Left forelimb (tissue), 1 donor: ENCODE data around the gene CAPG.
"Not testable (repeated sequence)": the region's sequence is repeated elsewhere in the genome, so short reads cannot be mapped to it uniquely, and the experiment has no call there.

Source experiments
- DNase-seq: peaks from one replicate; pipeline ENCODE4 v3.0.0-alpha.2; 2018; ENCODE audit warnings: low spot score

CAPG gene, protein sequence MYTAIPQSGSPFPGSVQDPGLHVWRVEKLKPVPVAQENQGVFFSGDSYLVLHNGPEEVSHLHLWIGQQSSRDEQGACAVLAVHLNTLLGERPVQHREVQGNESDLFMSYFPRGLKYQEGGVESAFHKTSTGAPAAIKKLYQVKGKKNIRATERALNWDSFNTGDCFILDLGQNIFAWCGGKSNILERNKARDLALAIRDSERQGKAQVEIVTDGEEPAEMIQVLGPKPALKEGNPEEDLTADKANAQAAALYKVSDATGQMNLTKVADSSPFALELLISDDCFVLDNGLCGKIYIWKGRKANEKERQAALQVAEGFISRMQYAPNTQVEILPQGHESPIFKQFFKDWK

DNA sequence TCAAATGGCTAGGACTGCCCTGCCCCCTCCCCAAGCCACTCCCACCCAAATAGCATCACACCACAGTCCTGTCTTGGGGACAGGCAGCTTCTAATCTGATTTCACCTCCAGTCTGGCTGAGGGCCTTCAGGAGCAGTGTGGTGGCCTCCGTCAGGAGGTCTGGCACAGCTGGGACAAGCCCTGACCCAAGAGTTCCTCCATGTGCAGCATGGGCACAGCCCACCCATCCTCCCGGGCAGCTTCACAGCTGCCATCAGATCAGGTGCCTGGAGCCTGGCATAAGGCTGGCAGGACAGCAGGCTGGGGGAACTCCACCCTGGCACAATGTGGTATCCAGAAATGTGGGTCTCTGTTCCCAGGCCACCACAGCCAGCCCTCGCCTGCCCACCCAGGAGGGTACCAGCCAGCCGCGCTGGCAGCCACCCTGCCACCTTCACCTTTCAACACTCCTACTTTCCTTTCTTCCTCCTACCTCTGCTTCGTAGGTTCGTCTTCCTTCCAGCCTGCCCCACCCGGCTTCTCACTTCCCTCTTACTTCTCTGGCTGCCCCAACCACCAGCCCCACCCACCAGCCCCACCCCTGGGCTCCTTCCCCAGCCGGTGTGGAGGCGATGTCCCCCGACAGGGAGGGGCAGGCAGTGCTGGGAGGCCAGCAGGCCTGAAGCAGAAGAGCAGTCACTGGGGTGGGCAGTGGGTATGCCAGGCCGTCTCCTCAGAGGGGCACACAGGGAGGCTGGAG lies at the start of gene CAPG:
Gene CAPG (minus strand): TSS at position 522 of the 739 bp plus-strand sequence. CDS start 8,221 bp downstream, outside the sequence.
- no peak for DNase-seq

DNA sequence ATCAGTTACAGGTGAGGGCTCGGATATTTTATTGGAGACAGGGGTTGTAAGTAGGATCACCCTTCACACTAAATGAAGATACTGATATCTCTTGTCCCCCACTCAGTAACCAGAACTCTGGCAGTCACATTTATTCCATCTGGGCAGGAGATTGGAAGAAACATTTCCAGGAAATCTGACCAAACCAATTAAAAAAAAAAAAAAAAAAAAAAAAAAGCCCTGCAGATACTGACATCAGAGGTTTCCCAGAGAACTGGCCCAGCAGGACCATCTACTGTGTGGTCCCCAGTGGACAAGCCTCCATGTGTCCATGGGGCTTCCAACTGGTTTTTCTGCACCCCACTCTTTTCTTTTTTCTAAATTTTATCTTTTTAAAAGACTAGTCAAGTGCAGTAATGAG lies 49.6 kb upstream of the CAPG start:
- DNase-seq, result no peak

DNA sequence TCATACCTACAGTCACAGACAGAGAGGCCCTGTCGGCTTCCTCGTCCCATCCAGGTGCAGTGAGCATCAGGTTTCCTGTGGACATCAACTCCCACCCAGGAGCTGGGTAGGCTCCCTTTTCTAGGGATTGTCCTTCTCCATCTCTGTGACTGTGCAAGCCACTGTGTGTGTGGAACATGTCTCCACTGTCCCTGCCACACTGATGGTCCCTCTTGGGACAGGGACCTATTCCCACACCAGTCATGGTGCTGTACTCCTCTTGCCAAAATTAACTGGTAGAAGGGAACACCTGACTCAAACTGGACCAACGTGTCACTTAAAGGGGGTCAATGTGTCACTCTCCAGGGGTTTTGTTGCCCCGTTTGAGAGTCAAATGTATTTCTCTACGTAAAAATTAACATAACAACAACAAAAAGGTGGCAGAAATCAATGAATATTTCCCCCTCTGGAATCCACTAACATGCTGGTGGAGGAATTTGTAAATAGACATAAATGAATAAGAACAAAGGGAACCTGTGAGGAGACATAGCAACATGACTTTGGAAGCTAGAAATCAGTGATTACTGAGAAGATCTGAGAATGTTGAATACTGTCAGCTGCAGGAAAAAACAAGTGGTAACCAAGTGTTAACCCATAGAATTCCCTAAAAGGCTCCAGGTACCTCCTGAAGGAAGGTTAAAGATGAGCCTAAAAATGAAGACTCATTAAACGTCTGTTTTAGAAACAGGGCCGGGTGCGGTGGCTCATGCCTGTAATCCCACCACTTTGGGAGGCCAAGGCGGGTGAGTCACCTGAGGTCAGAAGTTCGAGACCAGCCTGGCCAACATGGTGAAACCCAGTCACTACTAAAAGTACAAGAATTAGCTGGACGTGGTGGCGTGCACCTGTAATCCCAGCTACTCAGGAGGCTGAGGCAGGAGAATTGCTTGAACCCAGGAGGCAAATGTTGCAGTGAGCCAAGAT lies 48.7 kb upstream of the CAPG start:
- DNase-seq, result no peak

DNA sequence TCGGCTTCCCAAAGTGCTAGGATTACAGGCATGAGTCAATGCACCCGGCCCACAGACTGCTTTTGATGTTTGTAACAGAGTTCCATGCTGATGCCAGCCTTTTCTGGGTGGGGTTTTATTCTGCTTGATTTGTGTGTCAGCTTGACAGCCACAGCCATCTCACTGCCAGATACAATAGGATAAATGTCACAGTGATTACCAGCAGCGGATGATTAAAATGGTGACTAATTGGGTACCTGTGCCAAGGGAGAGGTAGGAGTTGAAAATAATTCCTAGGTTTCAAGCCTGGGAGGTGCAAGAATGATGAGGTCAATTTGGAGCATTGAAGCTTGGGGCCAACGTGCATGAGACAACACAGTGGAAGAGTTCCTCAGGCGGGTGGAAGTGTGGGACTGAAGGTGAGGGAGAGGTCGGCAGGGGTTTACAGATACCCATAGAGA lies 47.7 kb upstream of the CAPG start:
- no peak for DNase-seq

GRCh38 chr2:85457043-85457442 lies 46.9 kb upstream of the CAPG start:
- DNase-seq, result no peak

- DNase-seq, result no peak
These were observed 45.5 kb upstream of the CAPG start for GRCh38 chr2:85455552-85456090.

DNA sequence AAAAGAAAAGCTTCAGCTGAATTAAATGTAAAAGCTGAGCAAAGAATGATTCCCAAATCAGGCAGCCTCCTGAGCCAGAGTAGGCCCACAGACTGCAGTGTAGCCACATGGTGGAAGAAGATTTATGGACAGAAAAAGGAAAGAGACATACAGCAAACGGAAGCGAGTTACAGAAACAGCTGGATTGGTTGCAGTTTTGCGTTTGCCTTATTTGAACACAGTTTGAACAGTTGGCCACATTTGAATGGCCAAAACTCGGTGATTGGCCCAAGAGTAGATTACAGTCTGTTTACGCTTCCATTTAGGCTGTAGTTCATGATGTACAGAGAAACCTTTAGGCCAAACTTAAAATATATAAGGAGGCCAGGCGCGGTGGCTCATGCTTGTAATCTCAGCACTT lies 43.4 kb upstream of the CAPG start:
- no peak for DNase-seq

DNA sequence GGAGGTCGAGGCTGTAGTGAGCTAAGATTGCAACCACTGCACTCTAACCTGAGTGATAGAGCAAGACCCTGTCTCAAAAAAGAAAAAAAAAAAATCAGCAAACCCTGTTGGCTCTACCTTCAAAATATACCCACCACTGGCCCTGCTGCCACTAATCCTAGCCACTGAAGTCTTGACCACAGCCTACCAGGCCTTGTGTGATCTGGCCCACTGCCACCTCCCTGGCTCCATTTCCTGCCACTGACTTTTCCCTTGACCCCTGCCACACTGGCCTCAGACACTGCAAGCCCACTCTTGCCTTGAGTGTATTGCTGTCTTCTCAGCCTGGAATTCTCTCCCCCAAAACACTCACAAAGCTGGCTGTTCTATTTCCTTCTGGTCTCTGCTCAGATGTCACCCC lies 42.1 kb upstream of the CAPG start:
- no peak for DNase-seq

DNA sequence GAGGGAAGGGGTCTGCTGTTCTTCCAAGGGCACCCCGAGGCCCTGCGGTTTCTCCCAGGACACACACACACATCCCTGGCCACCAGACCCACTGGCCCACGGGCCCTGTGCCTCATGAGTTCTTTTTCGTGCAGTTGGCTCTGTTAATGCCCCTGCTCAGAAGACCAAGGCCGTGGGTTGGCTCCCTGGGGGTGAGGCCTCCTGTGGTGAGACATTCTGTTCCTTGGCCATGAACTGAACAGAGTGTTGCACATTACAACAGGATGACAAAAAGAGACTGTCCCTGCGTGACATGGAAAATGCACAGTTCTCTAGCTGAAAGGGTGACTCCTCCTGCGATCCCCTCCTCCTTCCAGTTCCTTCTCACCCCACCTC lies 39.0 kb upstream of the CAPG start:
- DNase-seq, result no peak

DNA sequence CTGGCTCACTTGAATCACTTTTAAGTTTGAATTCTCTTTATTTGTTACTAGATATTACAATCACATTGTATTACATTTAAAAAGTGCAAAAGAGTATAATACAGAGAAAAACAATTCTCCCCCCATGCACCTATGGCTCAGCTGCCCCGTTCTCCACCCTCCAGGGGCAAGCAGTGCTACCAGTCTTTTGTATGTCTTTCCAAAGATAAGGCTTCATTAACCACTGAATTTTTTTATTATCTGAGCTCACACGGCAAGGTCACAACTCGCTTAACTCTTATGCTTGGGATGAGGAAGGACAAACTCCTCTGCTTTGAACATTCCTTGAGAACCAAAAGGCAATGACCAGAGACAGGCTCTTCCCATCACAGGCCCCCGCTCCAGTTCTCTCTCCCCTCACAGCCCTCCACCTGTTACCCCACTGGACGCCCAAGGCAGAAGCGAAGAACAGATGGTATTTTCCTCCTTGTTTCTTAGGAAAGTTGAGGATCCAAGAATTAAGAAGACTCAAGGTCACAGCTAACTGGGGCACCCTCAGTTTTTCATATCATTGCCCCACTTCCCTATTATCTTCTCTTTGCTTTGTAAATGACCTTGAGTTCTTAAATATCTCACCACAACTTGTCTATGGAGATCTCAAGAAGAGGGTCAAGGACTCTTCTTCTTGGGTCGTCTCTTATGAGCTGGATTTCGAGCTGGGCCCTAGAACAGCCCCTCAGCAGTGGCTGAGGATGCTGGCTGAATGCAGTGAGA lies 38.5 kb upstream of the CAPG start:
- DNase-seq, result no peak

GRCh38 chr2:85447222-85447585 lies 37.0 kb upstream of the CAPG start:
- DNase-seq, result no peak

DNA sequence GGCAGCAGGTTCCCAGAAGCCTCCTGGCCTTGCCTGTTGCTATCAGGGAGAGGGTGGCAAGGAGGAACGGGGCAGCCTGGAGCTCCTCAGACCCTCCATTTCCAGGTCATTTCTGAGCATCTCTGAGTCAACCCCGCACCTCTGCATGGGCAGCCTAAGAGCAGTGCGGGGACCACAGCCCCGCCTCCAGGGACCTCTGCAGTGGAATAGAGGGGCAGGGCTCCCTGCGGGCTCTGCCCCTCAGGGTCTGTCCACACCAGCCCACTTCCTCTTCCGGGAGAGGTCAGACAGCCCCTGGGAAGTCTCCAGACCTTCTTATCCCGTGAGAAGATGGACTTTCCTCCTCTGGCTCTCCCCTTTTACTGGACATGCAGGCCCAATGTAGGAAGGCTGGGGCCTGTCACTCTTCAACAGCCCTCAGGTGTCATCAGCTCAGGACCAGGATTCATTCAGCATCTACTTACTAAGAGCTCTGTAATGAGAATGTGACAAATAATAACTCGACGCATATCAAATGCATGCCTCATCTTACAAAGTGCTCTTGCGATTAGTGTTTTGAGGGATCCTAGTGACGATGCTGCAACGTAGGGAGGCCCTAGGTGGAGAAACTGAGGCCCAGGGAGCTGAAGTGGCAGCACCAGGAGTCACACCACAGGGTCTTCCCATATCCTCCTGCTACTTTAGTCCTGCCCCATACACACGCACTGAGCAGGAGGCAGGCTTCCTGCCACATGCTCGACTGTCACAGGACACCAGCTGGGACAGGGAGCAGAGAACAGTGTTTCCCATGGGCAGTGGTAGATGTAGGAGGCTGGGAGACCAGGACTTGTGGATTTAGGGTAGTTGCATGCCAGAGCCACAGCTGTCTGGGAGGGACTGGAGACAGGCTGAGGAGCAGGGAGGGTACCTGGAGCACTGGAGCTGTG lies 36.4 kb upstream of the CAPG start:
- DNase-seq, result no peak

DNA sequence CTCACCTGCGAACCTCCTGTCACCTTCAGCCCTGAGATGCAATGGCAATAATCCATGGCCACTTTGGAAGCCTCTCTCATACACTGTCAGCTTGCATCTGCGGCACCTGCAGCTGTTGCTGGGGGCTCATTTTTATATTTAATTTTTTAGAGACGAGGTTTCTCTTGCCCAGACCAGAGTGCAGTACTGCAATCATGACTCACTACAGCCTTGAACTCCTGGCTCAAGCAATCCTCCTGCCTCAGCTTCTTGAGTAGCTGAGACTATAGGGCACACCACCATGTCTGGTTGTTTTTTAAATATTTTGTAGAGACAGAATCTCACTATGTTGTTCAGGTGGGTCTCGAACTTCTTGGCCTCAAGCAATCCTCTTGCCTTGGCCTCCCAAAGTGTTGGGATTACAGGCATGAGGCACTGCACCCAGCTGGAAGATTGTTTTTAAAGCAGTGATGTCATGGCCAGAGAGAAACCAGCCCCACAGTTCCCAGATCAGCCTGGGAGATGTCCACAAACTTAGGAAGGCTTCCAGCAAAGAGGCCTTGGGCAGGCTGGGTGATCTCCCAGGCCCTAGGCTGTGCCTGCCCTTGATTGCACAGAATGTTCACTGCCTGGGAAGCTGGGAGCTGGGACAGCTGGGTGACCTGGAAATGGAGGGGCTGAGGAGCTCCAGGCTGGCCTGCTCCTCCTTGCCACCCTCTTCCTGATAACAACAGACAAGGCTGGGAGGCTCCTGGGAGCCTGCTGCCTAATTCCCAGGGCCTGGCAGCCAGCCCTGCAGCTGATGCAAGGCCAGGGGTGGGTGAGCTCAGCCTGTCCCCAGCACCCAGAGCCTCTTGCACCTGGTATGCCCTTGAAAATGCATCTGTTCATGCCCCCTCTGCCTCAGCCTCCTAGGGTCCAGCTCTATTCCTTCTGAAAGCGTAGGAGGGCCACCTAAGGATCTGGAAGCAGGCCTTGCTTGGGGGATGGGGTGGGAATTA lies 35.4 kb upstream of the CAPG start:
- DNase-seq, result no peak

- DNase-seq, result no peak
These were observed 34.5 kb upstream of the CAPG start for GRCh38 chr2:85444629-85445172.

- no peak for DNase-seq
These were observed 31.7 kb upstream of the CAPG start for GRCh38 chr2:85441864-85442263.

DNA sequence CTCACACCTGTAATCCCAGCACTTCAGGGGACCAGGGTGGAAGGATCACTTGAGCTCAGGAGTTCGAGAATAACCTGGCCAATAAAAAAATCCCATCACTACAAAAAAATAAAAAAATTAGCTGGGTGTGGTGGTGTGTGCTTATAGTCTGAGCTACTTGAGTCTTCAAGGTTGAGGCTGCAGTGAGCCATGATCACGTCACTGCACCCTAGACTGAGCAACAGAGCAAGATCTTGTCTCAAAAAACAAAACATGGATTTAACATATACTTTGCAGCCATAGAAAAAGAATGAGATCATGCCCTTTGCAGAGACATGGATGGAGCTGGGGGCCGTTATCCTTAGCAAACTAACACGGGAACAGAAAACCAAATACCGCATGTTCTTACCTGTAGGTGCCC lies 30.6 kb upstream of the CAPG start:
- no peak for DNase-seq

GRCh38 chr2:85439986-85440385 lies 29.8 kb upstream of the CAPG start:
- no peak for DNase-seq

DNA sequence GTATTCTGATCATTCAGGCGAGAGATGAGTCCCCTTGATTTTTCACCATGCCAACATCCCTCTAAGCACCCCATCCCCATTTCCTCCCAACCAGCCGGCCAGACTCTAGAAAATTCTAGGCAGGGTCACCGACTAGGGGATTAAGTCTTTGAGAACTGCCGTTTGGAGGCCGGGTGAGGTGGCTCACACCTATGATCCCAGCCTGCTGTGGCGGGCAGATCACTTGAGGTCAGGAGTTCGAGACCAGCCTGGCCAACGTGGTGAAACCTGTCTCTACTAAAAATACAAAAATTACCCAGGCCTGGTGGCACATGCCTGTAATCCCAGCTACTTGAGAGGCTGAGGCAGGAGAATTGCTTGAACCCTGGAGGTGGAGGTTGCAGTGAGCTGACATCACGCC lies 29.4 kb upstream of the CAPG start:
- DNase-seq, result not testable (repeated sequence)

GRCh38 chr2:85439025-85439472 lies 28.9 kb upstream of the CAPG start:
- DNase-seq, result no peak
